SK-N-MC (cell line): Measurements from ENCODE around the gene OGFOD2.
"Not testable (repeated sequence)": the region's sequence is repeated elsewhere in the genome, so short reads cannot be mapped to it uniquely, and the experiment has no call there.

ENCODE experiments used
- DNase-seq: peaks from one replicate; pipeline ENCODE4 v3.0.0-alpha.2; 2011; ENCODE audit warnings: low read depth, low spot score
- H3K27ac ChIP-seq: fragments of 200-600 bp; sonication (generic); 2 replicates; pipeline ENCODE4 v1.5.1; 2016; ENCODE audit warnings: mixed run types
- H3K36me3 ChIP-seq: fragments of 200-600 bp; sonication (generic); 2 replicates; pipeline ENCODE4 v1.6.1; 2017; ENCODE audit warnings: antibody characterized with exemption, low read length, mixed read lengths; ENCODE audit not compliant: insufficient read depth
- H3K4me3 ChIP-seq: fragments of 200-600 bp; sonication (generic); 2 replicates; pipeline ENCODE4 v1.5.1; 2016
- H3K9ac ChIP-seq: fragments of 200-600 bp; sonication (generic); 2 replicates; pipeline ENCODE4 v1.8.0; 2017; ENCODE audit warnings: mixed run types, mixed read lengths; ENCODE audit not compliant: insufficient read length
- H3K9me3 ChIP-seq: fragments of 200-600 bp; sonication (generic); 2 replicates; pipeline ENCODE4 v1.6.1; 2017; ENCODE audit warnings: low read depth, mild to moderate bottlenecking, antibody characterized with exemption, low read length, moderate library complexity, mixed read lengths
- EZH2 ChIP-seq: fragments of 200-600 bp; sonication (generic); IDR thresholded peaks from one replicate; pipeline ENCODE4 v1.6.1; 2017; ENCODE audit warnings: antibody characterized with exemption
- FOXP2 ChIP-seq: optimal IDR thresholded peaks from 2 replicates; pipeline ENCODE3; 2011; ENCODE audit warnings: mild to moderate bottlenecking, moderate library complexity; ENCODE audit not compliant: insufficient read depth; ENCODE audit errors: extremely low read length, control extremely low read depth
- POLR2AphosphoS5 ChIP-seq: IDR thresholded peaks from 2 replicates; pipeline ENCODE4 v1.6.1; 2012; ENCODE audit warnings: mild to moderate bottlenecking, low read depth, low read length, borderline replicate concordance

OGFOD2 gene

GRCh38 chr12:123011701-123012100, 36.7 kb downstream of the OGFOD2 start:
- Histone ChIP-seq H3K36me3 (no peaks in the 10 kb centered on the region), H3K9ac (no peak overlapping the region), H3K9me3 (no peaks in the 10 kb centered on the region), H3K4me3 (no peak overlapping the region), H3K27ac (no peak overlapping the region)
- TF ChIP-seq POLR2AphosphoS5, result no peak
- no peak for TF ChIP-seq EZH2
- no peak for TF ChIP-seq FOXP2
- DNase-seq, result no peak

GRCh38 chr12:123013185-123014095, 38.4 kb downstream of the OGFOD2 start:
- H3K36me3 ChIP-seq, result no peaks in the 10 kb centered on the region
- H3K9ac ChIP-seq, result no peak overlapping the region
- TF ChIP-seq EZH2 (no peak), POLR2AphosphoS5 (no peak), FOXP2 (no peak)
- H3K27ac ChIP-seq, result no peak overlapping the region
- H3K9me3 ChIP-seq, result no peaks in the 10 kb centered on the region
- no peak for DNase-seq
- H3K4me3 ChIP-seq, result no peak overlapping the region

- not testable (repeated sequence) for H3K9ac ChIP-seq, DNase-seq, H3K27ac ChIP-seq, H3K36me3 ChIP-seq, H3K9me3 ChIP-seq, H3K4me3 ChIP-seq
Measured at GRCh38 chr12:123014473-123014872, 39.4 kb downstream of the OGFOD2 start.

GRCh38 chr12:123017753-123018152, 42.7 kb downstream of the OGFOD2 start:
- no peaks in the 10 kb centered on the region for H3K36me3 ChIP-seq
- no peak overlapping the region for H3K9ac ChIP-seq
- no peak overlapping the region for H3K4me3 ChIP-seq
- H3K27ac ChIP-seq, result no peak overlapping the region
- TF ChIP-seq FOXP2 (no peak), POLR2AphosphoS5 (no peak), EZH2 (no peak)
- no peaks in the 10 kb centered on the region for H3K9me3 ChIP-seq
- DNase-seq, result no peak

- Histone ChIP-seq H3K36me3 (no peaks in the 10 kb centered on the region), H3K9ac (no peak overlapping the region), H3K27ac (no peak overlapping the region), H3K4me3 (no peak overlapping the region), H3K9me3 (no peaks in the 10 kb centered on the region)
- TF ChIP-seq POLR2AphosphoS5 (no peak), EZH2 (no peak), FOXP2 (no peak)
- DNase-seq, result no peak
Measured at GRCh38 chr12:123019841-123020138, 44.7 kb downstream of the OGFOD2 start.

- Histone ChIP-seq H3K9me3 (no peaks in the 10 kb centered on the region), H3K4me3 (no peak overlapping the region), H3K9ac (no peak overlapping the region), H3K36me3 (no peaks in the 10 kb centered on the region), H3K27ac (no peak overlapping the region)
- DNase-seq, result no peak
- no peak for TF ChIP-seq FOXP2
- TF ChIP-seq EZH2, result no peak
- no peak for TF ChIP-seq POLR2AphosphoS5
Measured at GRCh38 chr12:123021688-123022604, 46.9 kb downstream of the OGFOD2 start.

- TF ChIP-seq FOXP2 (no peak), EZH2 (no peak), POLR2AphosphoS5 (no peak)
- no peak overlapping the region for H3K4me3 ChIP-seq
- no peak for DNase-seq
- H3K36me3 ChIP-seq, result no peaks in the 10 kb centered on the region
- no peaks in the 10 kb centered on the region for H3K9me3 ChIP-seq
- H3K9ac ChIP-seq, result no peak overlapping the region
- no peak overlapping the region for H3K27ac ChIP-seq
Measured at GRCh38 chr12:123022846-123023245, 47.8 kb downstream of the OGFOD2 start.

GRCh38 chr12:123024819-123025391, 49.9 kb downstream of the OGFOD2 start:
- Histone ChIP-seq H3K4me3 (no peak overlapping the region), H3K9me3 (no peaks in the 10 kb centered on the region), H3K36me3 (no peaks in the 10 kb centered on the region), H3K9ac (no peak overlapping the region), H3K27ac (no peak overlapping the region)
- TF ChIP-seq FOXP2, result no peak
- no peak for TF ChIP-seq EZH2
- DNase-seq, result no peak
